ENCODE data around the gene RUNX2.
"Not testable (repeated sequence)": the region's sequence is repeated elsewhere in the genome, so short reads cannot be mapped to it uniquely, and the experiment has no call there.

The RUNX2 gene

GRCh38 chr6:45658958-45659357 lies 330.8 kb downstream of the RUNX2 start:
- no peak for DNase-seq

- no peak for DNase-seq
These were observed 333.5 kb downstream of the RUNX2 start for GRCh38 chr6:45661661-45662060.

DNA sequence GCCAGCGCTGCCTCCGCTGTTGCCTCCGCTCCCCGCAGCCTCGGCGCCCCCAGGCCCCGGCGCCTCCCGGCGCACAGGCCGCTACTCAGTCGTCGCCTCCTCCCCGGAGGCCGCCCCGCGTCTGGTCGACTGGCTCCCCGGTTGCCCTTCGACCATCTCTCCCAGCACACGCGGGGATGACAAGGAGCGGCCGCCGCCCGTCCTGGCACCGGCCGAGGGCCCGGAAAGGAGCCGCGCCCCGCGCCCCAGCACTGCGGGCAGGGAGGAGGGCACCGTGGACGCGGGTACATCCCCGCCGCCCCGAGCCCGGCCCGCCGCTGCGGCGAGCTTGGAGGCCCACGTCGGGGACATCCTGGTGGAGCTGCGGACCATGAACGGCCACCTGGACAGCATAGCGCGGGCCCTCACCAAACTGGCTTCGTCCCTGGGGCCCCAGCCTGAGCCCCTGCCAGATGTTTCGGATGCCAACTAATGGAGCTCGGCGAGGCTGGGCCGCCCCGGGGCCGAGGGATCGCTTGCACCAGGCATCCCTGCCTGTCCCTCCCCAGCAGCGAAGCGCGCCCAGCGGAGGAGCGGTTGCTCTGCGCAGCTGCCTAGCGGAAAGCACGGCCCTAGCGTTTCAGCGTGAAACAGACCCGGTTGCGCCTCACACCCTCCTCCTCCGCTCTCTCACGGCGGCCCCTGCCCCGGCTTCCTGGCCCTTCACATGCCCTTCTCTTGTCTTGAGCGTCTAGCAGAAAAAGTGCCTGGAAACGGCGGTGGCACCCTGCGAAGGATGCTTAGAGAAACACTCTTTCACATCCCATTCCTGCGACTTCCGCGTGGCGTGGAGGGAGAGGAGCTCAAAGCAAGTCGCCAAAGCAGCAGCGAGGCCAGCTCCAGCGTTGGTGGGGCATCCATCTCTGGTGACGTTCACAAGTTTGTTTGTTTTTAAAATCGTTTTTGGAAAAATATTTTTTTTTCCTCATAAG lies 335.4 kb downstream of the RUNX2 start:
- DNase-seq, result no peak

DNA sequence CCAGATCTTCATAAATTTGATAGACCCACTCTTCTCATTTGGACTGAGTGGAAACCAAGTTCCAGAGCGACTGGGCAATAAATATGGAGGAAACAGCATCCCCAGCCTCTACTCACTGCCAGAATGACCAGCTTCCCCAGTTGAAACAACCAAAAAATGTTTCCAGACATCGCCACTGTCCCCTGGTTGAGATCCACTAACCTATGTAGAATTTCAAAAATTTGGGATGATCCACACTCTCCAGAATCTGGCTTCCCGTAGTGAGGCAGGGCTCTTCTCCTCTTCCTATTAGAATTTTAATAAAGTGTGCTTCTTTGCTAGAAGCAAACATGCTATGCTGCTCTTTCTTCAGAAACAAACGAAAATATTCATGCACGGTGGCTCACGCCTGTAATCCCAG lies 336.6 kb downstream of the RUNX2 start:
- DNase-seq, result no peak

GRCh38 chr6:45665859-45666258 lies 337.7 kb downstream of the RUNX2 start:
- DNase-seq, result no peak

GRCh38 chr6:45666846-45667245 lies 338.7 kb downstream of the RUNX2 start:
- DNase-seq, result no peak

- DNase-seq, result no peak
These were observed 339.2 kb downstream of the RUNX2 start for GRCh38 chr6:45667300-45667699.

GRCh38 chr6:45667766-45668165 lies 339.6 kb downstream of the RUNX2 start:
- no peak for DNase-seq

GRCh38 chr6:45668705-45669104 lies 340.6 kb downstream of the RUNX2 start:
- no peak for DNase-seq

DNA sequence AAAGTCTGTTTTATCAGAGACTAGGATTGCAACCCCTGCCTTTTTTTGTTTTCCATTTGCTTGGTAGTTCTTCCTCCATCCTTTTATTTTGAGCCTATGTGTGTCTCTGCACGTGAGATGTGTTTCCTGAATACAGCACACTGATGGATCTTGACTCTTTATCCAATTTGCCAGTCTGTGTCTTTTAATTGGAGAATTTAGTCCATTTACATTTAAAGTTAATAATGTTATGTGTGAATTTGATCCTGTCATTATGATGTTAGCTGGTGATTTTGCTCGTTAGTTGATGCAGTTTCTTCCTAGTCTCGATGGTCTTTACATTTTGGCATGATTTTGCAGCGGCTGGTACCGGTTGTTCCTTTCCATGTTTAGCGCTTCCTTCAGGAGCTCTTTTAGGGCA lies 345.0 kb downstream of the RUNX2 start:
- DNase-seq, result not testable (repeated sequence)

- not testable (repeated sequence) for DNase-seq
These were observed 347.0 kb downstream of the RUNX2 start for GRCh38 chr6:45675166-45675565.

GRCh38 chr6:45675634-45676033 lies 347.5 kb downstream of the RUNX2 start:
- DNase-seq, result no peak

GRCh38 chr6:45676380-45676779 lies 348.2 kb downstream of the RUNX2 start:
- DNase-seq, result no peak

GRCh38 chr6:45677381-45678284 lies 349.5 kb downstream of the RUNX2 start:
- DNase-seq, result no peak

- DNase-seq, result no peak
These were observed 350.1 kb downstream of the RUNX2 start for GRCh38 chr6:45678285-45678607.

GRCh38 chr6:45679163-45679562 lies 351.0 kb downstream of the RUNX2 start:
- DNase-seq, result no peak

DNA sequence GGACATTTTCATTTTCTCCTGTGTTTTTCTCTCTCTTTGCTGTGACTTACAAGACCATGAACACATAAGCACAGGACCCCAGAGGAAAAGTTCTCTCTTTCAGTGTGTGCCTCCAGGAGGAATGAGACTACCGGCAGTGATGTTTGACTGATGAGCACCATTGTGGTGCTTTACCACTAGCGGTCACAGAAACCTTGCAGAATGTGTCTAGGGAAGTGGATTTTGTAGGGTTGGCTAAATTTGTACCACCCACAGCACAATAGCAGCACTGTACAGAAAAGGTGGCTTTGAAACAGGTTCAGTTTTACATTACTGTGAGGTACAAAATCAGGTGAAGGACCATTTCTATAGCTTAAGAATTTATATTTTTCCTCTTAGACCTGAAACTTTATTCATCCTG lies 351.5 kb downstream of the RUNX2 start:
- no peak for DNase-seq

DNA sequence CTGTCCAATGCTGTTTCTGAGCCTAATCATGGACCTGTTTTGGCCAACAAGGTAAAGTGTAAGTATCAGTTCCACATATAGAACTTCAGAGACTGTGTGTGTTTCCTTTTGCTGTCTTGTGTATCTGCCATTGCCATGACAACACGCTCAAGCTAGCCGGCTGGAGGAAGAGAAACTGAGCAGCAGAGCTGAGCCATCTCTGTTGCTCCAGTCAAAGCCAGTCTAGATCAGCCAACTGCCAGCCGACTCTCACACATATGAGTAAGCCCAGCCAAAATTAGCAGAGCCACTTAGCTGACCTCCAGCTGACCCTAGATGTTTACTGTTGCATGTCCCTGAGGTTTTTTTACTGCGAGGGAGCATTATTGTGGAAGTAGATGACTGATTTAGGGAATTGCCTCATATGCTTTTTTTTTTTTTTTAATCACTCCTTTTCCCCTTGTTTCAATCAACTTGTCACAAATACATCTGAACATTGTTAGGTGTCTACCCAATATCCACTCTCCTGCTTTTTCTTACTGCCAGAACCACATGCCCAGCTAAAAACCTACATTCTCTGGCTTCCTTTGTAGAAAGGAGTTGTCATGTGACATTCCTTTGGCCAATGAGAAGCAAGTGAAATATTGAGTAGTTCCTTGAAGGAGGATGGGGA lies 353.9 kb downstream of the RUNX2 start:
- DNase-seq, result no peak

- no peak for DNase-seq
These were observed 356.3 kb downstream of the RUNX2 start for GRCh38 chr6:45684476-45684875.

DNA sequence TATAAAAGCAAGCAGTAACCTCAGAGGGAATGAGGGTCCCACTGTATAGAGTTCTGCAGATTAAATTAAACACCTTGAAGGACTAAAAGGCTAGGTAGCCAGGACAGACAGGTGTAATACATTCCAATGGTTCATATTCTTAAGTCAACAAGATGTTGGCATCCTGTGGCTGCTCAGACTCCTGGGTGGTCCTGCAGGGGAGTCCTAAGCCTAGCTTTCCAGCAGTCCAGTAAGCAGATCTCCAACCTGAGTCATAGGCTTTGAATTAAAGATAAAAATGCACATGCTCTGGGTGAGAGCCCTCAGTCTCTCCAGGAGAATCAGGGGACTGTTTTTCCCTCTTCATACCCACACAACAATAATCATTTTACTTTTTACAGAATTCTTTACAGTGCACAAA lies 356.9 kb downstream of the RUNX2 start:
- DNase-seq, result no peak

- DNase-seq, result no peak
These were observed 358.9 kb downstream of the RUNX2 start for GRCh38 chr6:45686841-45687569.

- DNase-seq, result no peak
These were observed 359.4 kb downstream of the RUNX2 start for GRCh38 chr6:45687570-45687969.

DNA sequence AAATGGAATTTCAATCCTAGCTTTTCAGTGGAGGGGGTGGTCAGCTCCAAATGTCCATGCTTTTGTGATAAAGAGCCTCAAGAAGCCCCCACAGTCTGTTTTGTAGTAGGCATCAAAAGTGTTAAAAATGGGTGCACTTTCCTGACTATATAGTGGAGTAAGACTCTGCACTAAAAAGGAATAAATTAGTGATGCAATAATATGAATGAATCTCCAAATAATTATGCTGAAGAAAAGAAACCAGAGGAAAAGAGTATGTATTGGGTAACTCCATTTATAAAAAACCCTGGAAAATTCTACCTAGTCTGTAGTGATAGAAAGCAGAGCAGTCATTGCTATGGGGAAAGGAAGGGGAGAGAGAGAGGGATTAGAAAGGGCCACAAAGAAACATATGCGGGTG lies 360.1 kb downstream of the RUNX2 start:
- DNase-seq, result no peak

Measured in NCI-H446 treated with DMSO at 0.1 percent for 48 hours (cell line).